HG03025 (cell line): ENCODE measurements around the gene KCNJ10.

Source experiments
- ATAC-seq: cut with Tn5 transposase; IDR thresholded peaks from one replicate; pipeline ENCODE4 v1.9.1; 2021; ENCODE audit warnings: mild to moderate bottlenecking, moderate library complexity; ENCODE audit not compliant: unreplicated experiment, low FRiP score

The KCNJ10 gene

DNA sequence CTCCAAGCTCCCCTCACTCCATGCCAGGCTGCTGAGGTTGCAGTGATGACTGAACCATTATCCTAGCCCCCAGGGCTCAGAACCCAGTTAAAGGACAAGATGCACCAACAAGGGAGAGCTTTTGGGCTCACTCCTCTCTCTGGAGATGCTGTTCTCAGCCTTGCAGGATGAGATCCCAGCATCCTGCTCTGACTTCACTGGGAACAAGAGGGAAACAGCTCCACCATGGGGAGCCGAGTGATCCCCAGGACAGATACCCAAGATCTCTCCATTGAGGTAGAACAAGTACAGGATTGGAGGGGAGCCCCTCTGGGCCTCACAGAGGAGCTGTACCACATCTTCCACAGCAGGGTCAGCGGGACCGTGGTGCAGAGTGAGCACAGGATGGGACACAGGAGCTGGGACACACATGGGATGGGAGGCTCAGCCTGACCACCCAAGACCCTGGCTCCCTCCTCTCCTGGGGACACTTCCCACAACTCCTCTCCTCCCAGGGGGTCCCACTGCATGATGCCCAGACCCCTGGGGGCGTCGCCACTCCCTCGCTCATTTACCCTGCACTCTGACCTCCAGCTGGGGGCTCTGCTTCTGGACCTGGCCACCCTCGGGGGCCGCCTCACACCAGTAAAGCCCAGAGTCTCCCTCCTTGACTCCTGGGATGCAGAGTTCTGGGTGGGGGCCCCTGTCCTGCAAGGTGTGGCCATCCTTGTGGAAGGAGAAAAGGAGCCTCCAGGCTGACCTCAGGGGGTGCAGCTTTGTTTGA lies 97.3 kb downstream of the KCNJ10 start:
- no peak for ATAC-seq

DNA sequence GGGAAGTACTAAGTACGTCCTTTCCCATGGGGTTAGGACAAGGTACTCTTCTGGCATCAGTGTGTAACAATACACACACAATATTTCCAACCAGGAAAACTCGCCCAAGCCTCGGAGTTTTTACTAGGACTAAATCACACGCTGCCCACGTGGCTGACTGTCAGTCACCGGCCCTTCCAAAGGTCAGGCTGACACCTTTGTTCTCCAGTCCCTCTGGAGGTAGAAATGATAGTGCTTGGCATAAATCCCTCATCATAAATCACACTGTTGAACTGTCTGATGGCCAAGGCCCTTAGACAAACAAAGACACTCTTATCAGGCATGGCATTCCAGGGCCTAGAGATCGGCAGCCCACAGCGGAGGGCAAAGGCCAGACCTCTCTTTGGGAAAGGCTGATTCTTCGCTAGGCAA lies 99.0 kb downstream of the KCNJ10 start:
- no peak for ATAC-seq

GRCh38 chr1:159968901-159969300 lies 101.1 kb downstream of the KCNJ10 start:
- ATAC-seq, result no peak

DNA sequence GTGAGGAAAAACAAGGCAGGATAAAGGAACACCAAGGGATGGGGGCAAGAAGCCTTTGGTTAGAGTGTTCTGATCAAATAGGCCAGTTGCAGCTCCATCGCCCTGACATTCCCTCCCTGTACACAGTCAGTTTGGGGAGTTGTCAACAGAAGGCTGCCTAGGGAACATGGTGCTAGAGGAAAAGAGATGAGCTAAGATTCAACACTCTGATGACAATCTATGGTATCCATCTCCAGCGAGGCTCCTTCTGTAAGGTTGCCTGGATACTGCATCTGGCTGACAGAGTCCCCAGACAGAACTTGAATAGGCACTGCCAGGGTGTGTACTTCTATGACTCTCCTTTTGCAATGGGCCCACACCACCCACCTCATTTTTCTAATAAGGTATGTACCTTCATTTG lies 104.7 kb downstream of the KCNJ10 start:
- ATAC-seq, result no peak

- ATAC-seq, result no peak
These were observed 105.8 kb downstream of the KCNJ10 start for GRCh38 chr1:159964144-159964543.

GRCh38 chr1:159962176-159962575 lies 107.8 kb downstream of the KCNJ10 start:
- no peak for ATAC-seq

GRCh38 chr1:159961636-159962035 lies 108.3 kb downstream of the KCNJ10 start:
- no peak for ATAC-seq

DNA sequence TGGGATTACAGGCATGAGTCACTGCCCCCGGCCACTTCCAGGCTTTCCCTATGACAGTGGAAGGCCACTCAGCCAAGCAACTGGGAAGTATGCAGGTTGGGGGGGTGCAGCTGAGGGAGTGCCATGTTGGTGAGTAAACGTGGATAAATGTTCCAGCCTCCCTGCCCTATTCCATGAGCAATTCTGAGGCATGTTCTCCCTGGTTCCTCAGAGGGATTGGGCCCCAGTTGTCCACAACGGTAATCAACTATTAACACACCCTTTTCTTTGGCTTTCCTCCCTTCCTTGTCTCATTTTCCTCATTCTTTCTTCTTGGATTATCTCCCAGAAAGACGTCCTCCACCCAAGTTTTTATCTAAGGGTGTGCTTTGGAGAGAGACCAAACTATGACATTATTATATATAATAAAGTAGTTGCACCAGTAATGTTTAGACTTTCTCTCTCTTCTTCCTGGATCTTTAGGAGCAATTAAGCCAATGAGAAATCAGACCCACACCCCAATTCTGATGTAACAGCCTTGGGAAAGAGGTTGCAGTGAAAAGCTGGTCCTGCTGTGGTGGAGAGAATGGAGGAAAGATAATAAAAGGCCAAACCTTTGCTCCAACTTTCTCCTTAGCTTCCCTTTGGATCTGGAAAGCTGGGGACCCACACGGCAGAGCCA lies 109.1 kb downstream of the KCNJ10 start:
- no peak for ATAC-seq

GRCh38 chr1:159959451-159959850 lies 110.5 kb downstream of the KCNJ10 start:
- no peak for ATAC-seq

GRCh38 chr1:159958719-159959380 lies 111.1 kb downstream of the KCNJ10 start:
- no peak for ATAC-seq

DNA sequence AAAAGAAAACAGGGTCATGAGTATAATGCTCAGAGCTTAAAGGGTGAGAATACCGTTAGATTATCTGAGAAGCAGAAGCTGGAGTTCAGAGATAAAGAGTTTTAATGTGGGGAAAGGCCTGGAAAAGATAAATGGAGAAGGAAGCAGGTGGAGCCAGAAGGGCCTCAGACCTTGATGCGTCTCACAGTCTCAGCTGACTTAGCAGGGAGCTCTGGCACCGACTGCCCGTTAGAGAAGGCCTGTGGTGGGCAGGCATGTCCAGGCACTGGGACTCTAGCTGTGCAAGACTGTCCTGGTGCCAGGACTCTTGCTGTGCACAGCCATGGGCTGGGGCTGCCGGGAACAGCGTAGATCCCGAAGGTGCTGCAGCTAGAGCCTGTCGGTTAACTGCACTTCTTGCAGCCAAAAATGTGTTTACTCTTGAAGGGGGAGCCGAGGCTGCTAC lies 112.1 kb downstream of the KCNJ10 start:
- no peak for ATAC-seq

- ATAC-seq, result no peak
These were observed 114.5 kb downstream of the KCNJ10 start for GRCh38 chr1:159955456-159955855.

DNA sequence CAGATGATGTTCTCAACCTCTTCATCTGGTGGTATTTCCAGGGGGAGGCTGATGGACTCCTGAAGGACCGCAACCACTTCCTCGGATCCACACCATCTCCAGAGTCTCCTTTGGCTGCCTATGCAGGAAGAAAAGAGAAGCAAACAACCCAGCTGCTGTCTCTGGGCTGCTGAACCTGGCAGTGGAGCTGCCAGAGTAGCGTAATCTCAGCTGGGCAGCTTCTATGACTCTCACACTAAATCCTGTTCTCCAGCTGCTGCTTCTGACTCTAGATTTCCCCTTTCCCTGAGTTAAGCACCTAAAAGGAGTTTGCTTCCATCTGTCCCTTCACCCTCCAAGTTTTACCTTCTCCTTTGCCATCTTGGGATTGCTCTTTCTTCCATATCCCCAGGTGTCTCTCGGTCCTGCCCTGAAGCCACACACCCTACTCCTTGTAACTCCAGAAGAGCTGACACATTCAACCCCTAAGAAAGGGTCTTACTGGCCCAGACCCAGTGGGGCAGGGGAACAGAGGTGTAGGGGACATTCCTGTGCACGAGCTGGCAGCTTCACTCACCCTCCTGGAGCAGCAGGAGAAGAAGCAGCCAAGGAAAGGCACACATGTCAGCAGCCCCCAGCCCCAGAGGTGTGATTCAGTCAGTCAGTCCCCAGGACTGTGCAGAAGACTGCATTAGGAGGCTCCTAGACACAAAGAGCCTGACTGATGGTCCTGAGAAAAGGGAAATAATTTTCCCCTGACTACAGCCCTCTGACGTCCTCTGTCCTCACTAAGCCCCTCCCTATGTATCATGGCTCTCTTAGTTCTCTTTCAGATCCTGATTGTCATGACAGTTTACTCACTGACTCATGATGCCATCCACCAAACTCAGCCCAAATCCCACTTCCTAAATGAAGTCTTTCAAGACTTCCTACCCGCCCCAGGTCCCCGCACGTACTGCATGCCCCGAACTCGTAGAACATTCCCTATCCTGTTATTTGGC lies 116.1 kb downstream of the KCNJ10 start, which contains the start of gene SLAMF9:
SLAMF9 (minus strand) TSS at position 702 of the 980 bp plus-strand sequence; CDS start at position 602, 100 bp downstream.
- no peak for ATAC-seq

GRCh38 chr1:159952932-159953331 lies 117.0 kb downstream of the KCNJ10 start:
- ATAC-seq, result no peak

GRCh38 chr1:159951551-159951950 lies 118.4 kb downstream of the KCNJ10 start:
- no peak for ATAC-seq

GRCh38 chr1:159951016-159951415 lies 118.9 kb downstream of the KCNJ10 start:
- no peak for ATAC-seq

- ATAC-seq, result no peak
These were observed 120.0 kb downstream of the KCNJ10 start for GRCh38 chr1:159949981-159950381.

DNA sequence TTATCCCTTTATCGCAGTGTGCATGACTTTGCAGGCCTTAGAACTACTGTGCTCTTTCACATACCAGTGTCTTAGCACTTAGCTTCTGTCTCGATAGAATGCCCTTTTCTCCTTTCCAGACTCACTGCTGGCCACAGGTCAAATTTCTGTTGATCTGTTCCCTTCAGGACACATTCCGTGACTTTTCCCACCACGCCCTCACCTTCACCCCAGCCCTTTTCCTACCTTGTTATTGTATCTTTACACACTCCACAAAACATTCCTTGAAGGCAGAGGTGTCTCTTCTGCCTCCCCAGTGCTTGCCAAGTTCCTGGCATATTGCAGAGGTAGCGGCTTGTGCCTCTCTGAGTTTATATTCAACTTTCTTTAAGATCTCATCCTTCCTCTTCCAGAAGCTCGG lies 120.8 kb downstream of the KCNJ10 start:
- no peak for ATAC-seq
